Measurements from ENCODE around the gene CERKL. TPM values are rescaled to one million over a fixed set of nuclear protein-coding genes. Genes with fewer than 3 reads are reported as not detected.
A peak's percentile ranks its signal among the peaks of the same experiment; 100 is the strongest.

The CERKL gene
- total RNA-seq, 2 experiments from 2014 or later: not detected

DNA sequence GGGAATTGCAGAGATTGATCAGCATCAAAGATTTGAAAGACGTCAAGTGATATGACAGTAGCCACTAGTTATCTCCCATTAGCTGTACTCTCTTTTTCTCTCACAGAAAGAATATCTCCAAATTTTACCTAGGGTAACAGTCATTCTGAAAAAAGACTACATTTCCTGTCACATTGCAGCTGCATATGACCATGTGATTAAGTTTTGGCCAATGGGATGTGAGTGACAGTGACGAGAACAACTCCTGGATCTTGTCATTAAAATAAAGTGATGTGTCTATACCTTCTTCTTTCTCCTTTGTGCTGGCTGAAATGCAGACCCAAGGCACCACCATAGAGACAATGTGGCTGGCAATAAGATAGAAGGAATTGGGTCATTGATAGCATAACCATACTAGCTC lies 34.0 kb upstream of the CERKL start:
- intact Hi-C loops (cut with micrococcal nuclease; ENCODE audit: unreplicated experiment): no loop called here
- no peak for TF ChIP-seq EZH2phosphoT487 (IDR thresholded peaks at IDR 0.05; ENCODE audit: borderline replicate concordance, low read depth, low read length)
- no peak for TF ChIP-seq CTCF (conservative IDR thresholded peaks at IDR 0.05; ENCODE audit: low read length)
- DNase-seq (ENCODE audit: low spot score): no peak
- no peak overlapping the region for H3K4me2 ChIP-seq (ENCODE audit: low read length)
- CTCF ChIA-PET (ENCODE audit: unreplicated experiment): no interaction called here
- H3K36me3 ChIP-seq (ENCODE audit: insufficient read depth, low read length): no peaks in the 10 kb centered on the region
- no peaks in the 10 kb centered on the region for H3K9me3 ChIP-seq (ENCODE audit: low read length)
- no peaks in the 10 kb centered on the region for H3K9me2 ChIP-seq (ENCODE audit: insufficient read depth, low read length)
- BruUV-seq (replicated peaks): no TSS peak
- H2AFZ ChIP-seq (ENCODE audit: low read length): 0 out of 2 replicates have a peak overlapping the region, but pooled peaks have one; percentile 8
- peaks cover 14% of the 10 kb centered on the region for H3K4me1 ChIP-seq (ENCODE audit: insufficient read depth, low read length, poor library complexity, severe bottlenecking)
- no peaks in the 10 kb centered on the region for H4K20me1 ChIP-seq (ENCODE audit: insufficient read depth, low read length)
- no peaks in the 10 kb centered on the region for H3K79me2 ChIP-seq (ENCODE audit: insufficient read depth, low read depth, low read length)
- no peak overlapping the region for H3K27ac ChIP-seq (ENCODE audit: low read depth, low read length, poor library complexity, severe bottlenecking)
- POLR2A ChIA-PET: interaction anchor here (0.6 to 0.7 kb wide), 3 partner anchors 27 to 1212 kb away, joined by 3 read pairs; no protein-coding TSS in a partner anchor
- no peak overlapping the region for H3K4me3 ChIP-seq (ENCODE audit: low read depth, low read length, poor library complexity, severe bottlenecking)

DNA sequence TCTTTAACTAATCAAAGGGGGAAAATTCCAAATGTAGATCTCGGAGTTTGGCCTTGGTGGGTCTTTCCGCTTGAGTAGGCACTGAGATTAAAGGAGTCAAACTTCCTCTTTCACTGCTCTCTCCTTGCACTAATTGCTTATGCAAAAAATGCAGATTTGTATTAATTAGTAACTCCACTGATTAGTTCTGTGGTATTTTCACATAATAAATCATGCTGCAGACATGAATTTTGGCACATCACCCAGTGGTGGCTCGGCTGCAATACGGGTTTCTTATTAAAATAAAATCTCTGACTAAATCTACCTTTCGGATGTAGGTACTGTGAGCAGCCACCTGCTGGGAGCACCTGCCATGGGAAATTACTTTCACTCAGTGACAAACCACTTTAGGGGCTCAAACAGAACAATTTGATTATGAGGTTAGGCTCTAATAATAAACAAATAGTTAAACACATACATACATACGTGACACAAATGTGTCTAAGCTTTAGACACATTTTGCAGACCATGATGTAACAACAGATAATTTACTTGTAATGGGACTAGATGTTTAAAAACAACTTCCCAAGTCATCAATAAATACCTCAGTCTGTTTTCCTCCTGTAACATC lies 29.8 kb upstream of the CERKL start:
- ChIA-PET CTCF (ENCODE audit: unreplicated experiment) (no interaction called here), POLR2A (interaction anchor here (0.5 to 2.0 kb wide), 2 partner anchors 20 to 390 kb away, joined by 3 to 4 read pairs; no protein-coding TSS in a partner anchor)
- no peaks in the 10 kb centered on the region for H4K20me1 ChIP-seq (ENCODE audit: insufficient read depth, low read length)
- peak overlapping the region; percentile 35 for H3K4me2 ChIP-seq (ENCODE audit: low read length)
- no TSS peak for BruUV-seq (replicated peaks)
- no peaks in the 10 kb centered on the region for H3K79me2 ChIP-seq (ENCODE audit: insufficient read depth, low read depth, low read length)
- no peaks in the 10 kb centered on the region for H3K36me3 ChIP-seq (ENCODE audit: insufficient read depth, low read length)
- no peak overlapping the region for H3K27ac ChIP-seq (ENCODE audit: low read depth, low read length, poor library complexity, severe bottlenecking)
- H3K9me2 ChIP-seq (ENCODE audit: insufficient read depth, low read length): no peaks in the 10 kb centered on the region
- H3K4me1 ChIP-seq (ENCODE audit: insufficient read depth, low read length, poor library complexity, severe bottlenecking): peaks cover 15% of the 10 kb centered on the region
- TF ChIP-seq EZH2phosphoT487 (IDR thresholded peaks at IDR 0.05; ENCODE audit: borderline replicate concordance, low read depth, low read length) (no peak), CTCF (conservative IDR thresholded peaks at IDR 0.05; ENCODE audit: low read length) (peak; percentile 17; the same call in 1 of the 2 replicates)
- no peak overlapping the region for H2AFZ ChIP-seq (ENCODE audit: low read length)
- DNase-seq (ENCODE audit: low spot score): peak; percentile 26
- intact Hi-C loops (cut with micrococcal nuclease; ENCODE audit: unreplicated experiment): no loop called here
- H3K4me3 ChIP-seq (ENCODE audit: low read depth, low read length, poor library complexity, severe bottlenecking): no peak overlapping the region
- no peaks in the 10 kb centered on the region for H3K9me3 ChIP-seq (ENCODE audit: low read length)

DNA sequence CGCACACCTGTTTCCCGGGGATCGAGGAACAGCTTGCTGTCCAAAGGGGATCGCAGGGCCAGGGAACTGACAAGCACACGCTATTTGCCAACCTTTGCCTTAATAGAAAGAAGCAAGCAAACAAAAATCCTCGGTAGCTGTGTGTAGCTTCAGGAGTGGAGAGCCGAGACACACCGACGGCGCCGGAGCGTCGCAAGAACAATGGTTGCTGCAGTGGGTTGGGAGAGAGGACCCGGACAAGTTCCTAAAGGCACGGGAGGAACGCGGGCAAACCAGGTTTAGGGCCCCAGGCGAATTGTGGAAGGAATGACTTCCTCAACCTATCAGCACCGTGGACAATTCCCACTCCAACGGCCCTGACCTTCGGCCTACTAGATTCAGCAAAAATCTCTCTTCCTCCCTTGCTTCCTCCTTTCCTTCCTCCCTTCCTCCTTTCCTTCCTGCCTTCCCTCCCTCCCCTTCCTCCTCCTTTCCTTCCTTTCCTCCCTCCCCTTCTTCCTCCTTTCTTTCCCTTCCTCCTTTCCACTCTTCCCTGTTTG lies 28.3 kb upstream of the CERKL start:
- intact Hi-C loops (cut with micrococcal nuclease; ENCODE audit: unreplicated experiment): no loop called here
- no peaks in the 10 kb centered on the region for H3K9me3 ChIP-seq (ENCODE audit: low read length)
- TF ChIP-seq EZH2phosphoT487 (IDR thresholded peaks at IDR 0.05; ENCODE audit: borderline replicate concordance, low read depth, low read length) (no peak), CTCF (conservative IDR thresholded peaks at IDR 0.05; ENCODE audit: low read length) (no peak)
- H2AFZ ChIP-seq (ENCODE audit: low read length): no peak overlapping the region
- no peak overlapping the region for H3K4me3 ChIP-seq (ENCODE audit: low read depth, low read length, poor library complexity, severe bottlenecking)
- no peak for DNase-seq (ENCODE audit: low spot score)
- no TSS peak for BruUV-seq (replicated peaks)
- H3K79me2 ChIP-seq (ENCODE audit: insufficient read depth, low read depth, low read length): no peaks in the 10 kb centered on the region
- H3K36me3 ChIP-seq (ENCODE audit: insufficient read depth, low read length): no peaks in the 10 kb centered on the region
- no peak overlapping the region for H3K27ac ChIP-seq (ENCODE audit: low read depth, low read length, poor library complexity, severe bottlenecking)
- no peak overlapping the region for H3K4me2 ChIP-seq (ENCODE audit: low read length)
- H4K20me1 ChIP-seq (ENCODE audit: insufficient read depth, low read length): no peaks in the 10 kb centered on the region
- CTCF ChIA-PET (ENCODE audit: unreplicated experiment): no interaction called here
- no peaks in the 10 kb centered on the region for H3K9me2 ChIP-seq (ENCODE audit: insufficient read depth, low read length)
- POLR2A ChIA-PET: interaction anchor here (0.5 to 2.0 kb wide), 6 partner anchors 18 to 607 kb away, joined by 3 to 6 read pairs (median 4); no protein-coding TSS in a partner anchor
- peaks cover 15% of the 10 kb centered on the region for H3K4me1 ChIP-seq (ENCODE audit: insufficient read depth, low read length, poor library complexity, severe bottlenecking)
